ENCODE results near the gene ZNF652.

ZNF652 gene

GRCh38 chr17:49375544-49375943 is 13.5 kb upstream of the ZNF652 start:
- Histone ChIP-seq H3K27me3 (ENCODE audit: insufficient read depth, low read length, poor library complexity) (no peaks in the 10 kb centered on the region), H2BK120ac (ENCODE audit: low read depth, low read length) (no peak overlapping the region), H3K23ac (ENCODE audit: low read length) (no peak overlapping the region), H3K4me1 (ENCODE audit: control insufficient read depth, low read depth, low read length) (peaks cover 8% of the 10 kb centered on the region), H3K4me2 (ENCODE audit: low read length) (no peak overlapping the region), H3K4me3 (ENCODE audit: low read length) (no peak overlapping the region), H3K27ac (ENCODE audit: low read depth, low read length) (no peak overlapping the region), H3K79me2 (ENCODE audit: control insufficient read depth, insufficient read depth, low read length) (no peaks in the 10 kb centered on the region), H3K4ac (ENCODE audit: low read depth, low read length) (no peak overlapping the region), H4K5ac (ENCODE audit: low read length) (no peak overlapping the region), H2AK5ac (ENCODE audit: low read length) (no peak overlapping the region), H3K36me3 (ENCODE audit: control insufficient read depth, insufficient read depth, low read length) (no peaks in the 10 kb centered on the region), H2BK5ac (ENCODE audit: low read length) (no peak overlapping the region), H2BK15ac (replicated peaks; ENCODE audit: low read depth) (no peak overlapping the region), H4K8ac (ENCODE audit: low read depth, low read length) (no peak overlapping the region), H3K56ac (ENCODE audit: low read length) (no peak overlapping the region), H3K18ac (ENCODE audit: low read length) (no peak overlapping the region), H3K9ac (ENCODE audit: low read length) (no peak overlapping the region), H3K79me1 (ENCODE audit: low read length) (no peaks in the 10 kb centered on the region)
- no CpG with 5 or more reads among the region's 1 CpG for WGBS (ENCODE audit: extremely low coverage, insufficient coverage, low lambda C conversion rate)
- no peak for DNase-seq

- DNase-seq, result no peak
- no peak overlapping the region for H2BK5ac ChIP-seq (ENCODE audit: low read length)
- no peaks in the 10 kb centered on the region for H3K79me2 ChIP-seq (ENCODE audit: control insufficient read depth, insufficient read depth, low read length)
Measured at GRCh38 chr17:49373115-49373514, 11.1 kb upstream of the ZNF652 start.

GRCh38 chr17:49372425-49372824 is 10.4 kb upstream of the ZNF652 start:
- no peak overlapping the region for H3K4me3 ChIP-seq (ENCODE audit: low read length)
- no peak overlapping the region for H2BK15ac ChIP-seq (replicated peaks; ENCODE audit: low read depth)
- no peaks in the 10 kb centered on the region for H3K27me3 ChIP-seq (ENCODE audit: insufficient read depth, low read length, poor library complexity)
- H2BK5ac ChIP-seq (ENCODE audit: low read length), result no peak overlapping the region
- no CpG with 5 or more reads among the region's 7 CpGs for WGBS (ENCODE audit: extremely low coverage, insufficient coverage, low lambda C conversion rate)
- H2BK120ac ChIP-seq (ENCODE audit: low read depth, low read length), result no peak overlapping the region
- H3K23ac ChIP-seq (ENCODE audit: low read length), result no peak overlapping the region
- no peak overlapping the region for H4K5ac ChIP-seq (ENCODE audit: low read length)
- no peak for DNase-seq
- H3K79me2 ChIP-seq (ENCODE audit: control insufficient read depth, insufficient read depth, low read length), result no peaks in the 10 kb centered on the region
- H3K56ac ChIP-seq (ENCODE audit: low read length), result no peak overlapping the region
- no peak overlapping the region for H4K8ac ChIP-seq (ENCODE audit: low read depth, low read length)
- no peak overlapping the region for H3K9ac ChIP-seq (ENCODE audit: low read length)
- no peak overlapping the region for H3K4me2 ChIP-seq (ENCODE audit: low read length)
- peaks cover 8% of the 10 kb centered on the region for H3K4me1 ChIP-seq (ENCODE audit: control insufficient read depth, low read depth, low read length)
- no peaks in the 10 kb centered on the region for H3K79me1 ChIP-seq (ENCODE audit: low read length)
- no peak overlapping the region for H2AK5ac ChIP-seq (ENCODE audit: low read length)
- H3K18ac ChIP-seq (ENCODE audit: low read length), result no peak overlapping the region
- H3K36me3 ChIP-seq (ENCODE audit: control insufficient read depth, insufficient read depth, low read length), result no peaks in the 10 kb centered on the region
- H3K4ac ChIP-seq (ENCODE audit: low read depth, low read length), result no peak overlapping the region
- no peak overlapping the region for H3K27ac ChIP-seq (ENCODE audit: low read depth, low read length)

More at GRCh38 chr17:49373115-49373514, 11.1 kb upstream of the ZNF652 start:
- H3K4me2 ChIP-seq (ENCODE audit: low read length), result no peak overlapping the region
- H3K4me1 ChIP-seq (ENCODE audit: control insufficient read depth, low read depth, low read length), result peaks cover 8% of the 10 kb centered on the region
- no peak overlapping the region for H3K18ac ChIP-seq (ENCODE audit: low read length)
- H3K27ac ChIP-seq (ENCODE audit: low read depth, low read length), result no peak overlapping the region
- no peak overlapping the region for H2BK120ac ChIP-seq (ENCODE audit: low read depth, low read length)
- no peak overlapping the region for H4K8ac ChIP-seq (ENCODE audit: low read depth, low read length)
- H3K36me3 ChIP-seq (ENCODE audit: control insufficient read depth, insufficient read depth, low read length), result no peaks in the 10 kb centered on the region
- no peak overlapping the region for H3K4ac ChIP-seq (ENCODE audit: low read depth, low read length)
- no peak overlapping the region for H3K9ac ChIP-seq (ENCODE audit: low read length)
- H3K56ac ChIP-seq (ENCODE audit: low read length), result no peak overlapping the region
- H2BK15ac ChIP-seq (replicated peaks; ENCODE audit: low read depth), result no peak overlapping the region
- no CpG with 5 or more reads among the region's 6 CpGs for WGBS (ENCODE audit: extremely low coverage, insufficient coverage, low lambda C conversion rate)
- H3K27me3 ChIP-seq (ENCODE audit: insufficient read depth, low read length, poor library complexity), result no peaks in the 10 kb centered on the region
- no peak overlapping the region for H2AK5ac ChIP-seq (ENCODE audit: low read length)
- no peaks in the 10 kb centered on the region for H3K79me1 ChIP-seq (ENCODE audit: low read length)
- H3K23ac ChIP-seq (ENCODE audit: low read length), result no peak overlapping the region
- H3K4me3 ChIP-seq (ENCODE audit: low read length), result no peak overlapping the region
- H4K5ac ChIP-seq (ENCODE audit: low read length), result no peak overlapping the region

GRCh38 chr17:49370971-49371834 is 9.2 kb upstream of the ZNF652 start:
- no peak overlapping the region for H3K4me2 ChIP-seq (ENCODE audit: low read length)
- no peak overlapping the region for H4K8ac ChIP-seq (ENCODE audit: low read depth, low read length)
- H2BK15ac ChIP-seq (replicated peaks; ENCODE audit: low read depth), result no peak overlapping the region
- peaks cover 2% of the 10 kb centered on the region for H3K4me1 ChIP-seq (ENCODE audit: control insufficient read depth, low read depth, low read length)
- H3K9ac ChIP-seq (ENCODE audit: low read length), result no peak overlapping the region
- DNase-seq, result peak; percentile 86
- H3K27ac ChIP-seq (ENCODE audit: low read depth, low read length), result no peak overlapping the region
- no peaks in the 10 kb centered on the region for H3K27me3 ChIP-seq (ENCODE audit: insufficient read depth, low read length, poor library complexity)
- no peak overlapping the region for H3K56ac ChIP-seq (ENCODE audit: low read length)
- H3K18ac ChIP-seq (ENCODE audit: low read length), result no peak overlapping the region
- no peak overlapping the region for H2AK5ac ChIP-seq (ENCODE audit: low read length)
- H2BK120ac ChIP-seq (ENCODE audit: low read depth, low read length), result no peak overlapping the region
- no peak overlapping the region for H2BK5ac ChIP-seq (ENCODE audit: low read length)
- no peak overlapping the region for H4K5ac ChIP-seq (ENCODE audit: low read length)
- no peak overlapping the region for H3K4ac ChIP-seq (ENCODE audit: low read depth, low read length)
- H3K79me1 ChIP-seq (ENCODE audit: low read length), result no peaks in the 10 kb centered on the region
- no peaks in the 10 kb centered on the region for H3K36me3 ChIP-seq (ENCODE audit: control insufficient read depth, insufficient read depth, low read length)
- no peak overlapping the region for H3K23ac ChIP-seq (ENCODE audit: low read length)
- no CpG with 5 or more reads among the region's 13 CpGs for WGBS (ENCODE audit: extremely low coverage, insufficient coverage, low lambda C conversion rate)
- no peak overlapping the region for H3K4me3 ChIP-seq (ENCODE audit: low read length)
- H3K79me2 ChIP-seq (ENCODE audit: control insufficient read depth, insufficient read depth, low read length), result no peaks in the 10 kb centered on the region

- Histone ChIP-seq H3K27ac (ENCODE audit: low read depth, low read length) (no peak overlapping the region), H2AK5ac (ENCODE audit: low read length) (no peak overlapping the region), H3K36me3 (ENCODE audit: control insufficient read depth, insufficient read depth, low read length) (no peaks in the 10 kb centered on the region), H4K8ac (ENCODE audit: low read depth, low read length) (no peak overlapping the region), H2BK5ac (ENCODE audit: low read length) (no peak overlapping the region), H3K18ac (ENCODE audit: low read length) (no peak overlapping the region), H3K23ac (ENCODE audit: low read length) (no peak overlapping the region), H3K4ac (ENCODE audit: low read depth, low read length) (no peak overlapping the region), H3K56ac (ENCODE audit: low read length) (no peak overlapping the region), H2BK15ac (replicated peaks; ENCODE audit: low read depth) (no peak overlapping the region), H3K4me2 (ENCODE audit: low read length) (no peak overlapping the region), H3K79me2 (ENCODE audit: control insufficient read depth, insufficient read depth, low read length) (no peaks in the 10 kb centered on the region), H3K4me1 (ENCODE audit: control insufficient read depth, low read depth, low read length) (peaks cover 2% of the 10 kb centered on the region), H3K4me3 (ENCODE audit: low read length) (no peak overlapping the region), H3K9ac (ENCODE audit: low read length) (no peak overlapping the region), H3K27me3 (ENCODE audit: insufficient read depth, low read length, poor library complexity) (no peaks in the 10 kb centered on the region), H4K5ac (ENCODE audit: low read length) (no peak overlapping the region), H3K79me1 (ENCODE audit: low read length) (no peaks in the 10 kb centered on the region), H2BK120ac (ENCODE audit: low read depth, low read length) (no peak overlapping the region)
- no peak for DNase-seq
- WGBS (ENCODE audit: extremely low coverage, insufficient coverage, low lambda C conversion rate), result no CpG with 5 or more reads among the region's 1 CpG
Measured at GRCh38 chr17:49369760-49370159, 7.7 kb upstream of the ZNF652 start.

- H2BK15ac ChIP-seq (replicated peaks; ENCODE audit: low read depth), result no peak overlapping the region
- DNase-seq, result no peak
- no peak overlapping the region for H4K8ac ChIP-seq (ENCODE audit: low read depth, low read length)
- H4K5ac ChIP-seq (ENCODE audit: low read length), result no peak overlapping the region
- no peak overlapping the region for H3K4ac ChIP-seq (ENCODE audit: low read depth, low read length)
- H2AK5ac ChIP-seq (ENCODE audit: low read length), result no peak overlapping the region
- no peak overlapping the region for H3K9ac ChIP-seq (ENCODE audit: low read length)
- H2BK5ac ChIP-seq (ENCODE audit: low read length), result no peak overlapping the region
- H3K4me3 ChIP-seq (ENCODE audit: low read length), result no peak overlapping the region
- no peaks in the 10 kb centered on the region for H3K79me2 ChIP-seq (ENCODE audit: control insufficient read depth, insufficient read depth, low read length)
- H3K79me1 ChIP-seq (ENCODE audit: low read length), result no peaks in the 10 kb centered on the region
- H2BK120ac ChIP-seq (ENCODE audit: low read depth, low read length), result no peak overlapping the region
- H3K27me3 ChIP-seq (ENCODE audit: insufficient read depth, low read length, poor library complexity), result no peaks in the 10 kb centered on the region
- H3K56ac ChIP-seq (ENCODE audit: low read length), result no peak overlapping the region
- no peak overlapping the region for H3K23ac ChIP-seq (ENCODE audit: low read length)
- no peak overlapping the region for H3K18ac ChIP-seq (ENCODE audit: low read length)
- H3K4me1 ChIP-seq (ENCODE audit: control insufficient read depth, low read depth, low read length), result peaks cover 2% of the 10 kb centered on the region
- no peak overlapping the region for H3K27ac ChIP-seq (ENCODE audit: low read depth, low read length)
- H3K4me2 ChIP-seq (ENCODE audit: low read length), result no peak overlapping the region
- no CpG with 5 or more reads among the region's 1 CpG for WGBS (ENCODE audit: extremely low coverage, insufficient coverage, low lambda C conversion rate)
- no peaks in the 10 kb centered on the region for H3K36me3 ChIP-seq (ENCODE audit: control insufficient read depth, insufficient read depth, low read length)
Measured at GRCh38 chr17:49369089-49369488, 7.0 kb upstream of the ZNF652 start.

Measured in mesendoderm (in vitro differentiated cells).